HEK293T (cell line): ENCODE measurements around the gene STAG1.

Experiments used
- ELF4 ChIP-seq: fragments of 450-650 bp; IDR thresholded peaks from 2 replicates; pipeline ENCODE4 v1.6.1; 2017; ENCODE audit warnings: antibody characterized with exemption
- FOXM1 ChIP-seq: fragments of 450-650 bp; IDR thresholded peaks from 2 replicates; pipeline ENCODE4 v1.6.1; 2017; ENCODE audit warnings: mild to moderate bottlenecking, borderline replicate concordance
- L3MBTL2 ChIP-seq: fragments of 450-650 bp; conservative IDR thresholded peaks from 2 replicates; pipeline ENCODE4 v1.6.1; 2016; ENCODE audit warnings: mild to moderate bottlenecking
- SP1 ChIP-seq: fragments of 450-650 bp; IDR thresholded peaks from 2 replicates; pipeline ENCODE4 v1.6.1; 2017
- SUZ12 ChIP-seq: fragments of 450-650 bp; IDR thresholded peaks from 2 replicates; pipeline ENCODE4 v1.6.1; 2016; ENCODE audit warnings: mild to moderate bottlenecking

- TF ChIP-seq FOXM1: no peak
- no peak for TF ChIP-seq L3MBTL2
- TF ChIP-seq SUZ12: no peak
- TF ChIP-seq SP1: no peak
- no peak for TF ChIP-seq ELF4
Observed at GRCh38 chr3:136716629-136717028, 35.5 kb downstream of the STAG1 start.
